OCI-LY7 (cell line): ENCODE results near the gene CDK2AP2. TPM values are rescaled to one million over a fixed set of nuclear protein-coding genes. Genes with fewer than 3 reads are reported as not detected.

ENCODE experiments used
- BruUV-seq: library from RNA; stranded (reverse); fragments of 400-500 nt; replicated peaks from 2 replicates; lab custom pipeline; 2021; lab: Mats Ljungman, UMichigan
- CTCF ChIA-PET: fragments of 300-600 bp; sonication (Branson Sonifier 250); formaldehyde crosslinking; loops from one replicate; lab custom pipeline; 2022; ENCODE audit warnings: antibody characterized with exemption; ENCODE audit not compliant: unreplicated experiment; lab: Charles Lee
- POLR2A ChIA-PET: fragments of 300-600 bp; sonication (Branson Sonifier 250); formaldehyde crosslinking; loops from one replicate; lab custom pipeline; 2022; ENCODE audit warnings: antibody characterized with exemption; lab: Charles Lee
- DNase-seq: peaks from one replicate; pipeline ENCODE4 v3.0.0-alpha.2; 2015; ENCODE audit warnings: low spot score
- H2AFZ ChIP-seq: fragments of 200-600 bp; sonication (generic), shearing (Covaris generic); 2 replicates; pipeline ENCODE4 v1.6.1; 2014; ENCODE audit warnings: mild to moderate bottlenecking, antibody characterized with exemption, low read length, moderate library complexity
- H3K27ac ChIP-seq: fragments of 200-600 bp; sonication (generic); 2 replicates; pipeline ENCODE4 v1.5.1; 2014; ENCODE audit warnings: mixed run types, low read depth, mild to moderate bottlenecking, moderate library complexity, low read length, inconsistent platforms; ENCODE audit not compliant: poor library complexity, severe bottlenecking
- H3K36me3 ChIP-seq: fragments of 200-600 bp; sonication (generic); 2 replicates; pipeline ENCODE4 v1.6.1; 2014; ENCODE audit warnings: mild to moderate bottlenecking, antibody characterized with exemption, low read length, moderate library complexity, mixed read lengths; ENCODE audit not compliant: insufficient read depth
- H3K4me1 ChIP-seq: fragments of 200-600 bp; sonication (generic); 2 replicates; pipeline ENCODE4 v1.5.1; 2014; ENCODE audit warnings: mild to moderate bottlenecking, low read length; ENCODE audit not compliant: insufficient read depth, poor library complexity, severe bottlenecking
- H3K4me2 ChIP-seq: fragments of 200-600 bp; sonication (generic); 2 replicates; pipeline ENCODE4 v1.6.1; 2014; ENCODE audit warnings: mild to moderate bottlenecking, low read length
- H3K4me3 ChIP-seq: fragments of 200-600 bp; sonication (generic); 2 replicates; pipeline ENCODE4 v1.5.1; 2014; ENCODE audit warnings: mild to moderate bottlenecking, low read depth, low read length; ENCODE audit not compliant: poor library complexity, severe bottlenecking
- H3K79me2 ChIP-seq: fragments of 200-600 bp; sonication (generic); 2 replicates; pipeline ENCODE4 v1.6.1; 2016; ENCODE audit warnings: low read depth, mild to moderate bottlenecking, low read length, moderate library complexity, mixed read lengths; ENCODE audit not compliant: insufficient read depth
- H3K9me2 ChIP-seq: fragments of 200-600 bp; sonication (generic); 2 replicates; pipeline ENCODE4 v1.6.1; 2016; ENCODE audit warnings: mild to moderate bottlenecking, low read length, mixed read lengths; ENCODE audit not compliant: insufficient read depth
- H3K9me3 ChIP-seq: fragments of 200-600 bp; sonication (generic); 2 replicates; pipeline ENCODE4 v1.6.1; 2014; ENCODE audit warnings: mild to moderate bottlenecking, mixed run types, low read length, mixed read lengths
- H4K20me1 ChIP-seq: fragments of 200-600 bp; sonication (generic); 2 replicates; pipeline ENCODE4 v1.6.1; 2014; ENCODE audit warnings: mild to moderate bottlenecking, antibody characterized with exemption, low read length, moderate library complexity, mixed read lengths; ENCODE audit not compliant: insufficient read depth
- CTCF ChIP-seq: fragments of 200-600 bp; sonication (generic); conservative IDR thresholded peaks from 2 replicates; pipeline ENCODE4 v1.5.1; 2014; ENCODE audit warnings: mild to moderate bottlenecking, antibody characterized with exemption, low read length, moderate library complexity, mixed read lengths
- EZH2phosphoT487 ChIP-seq: fragments of 200-600 bp; sonication (generic); IDR thresholded peaks from 2 replicates; pipeline ENCODE4 v1.6.1; 2018; ENCODE audit warnings: low read depth, borderline replicate concordance, mild to moderate bottlenecking, mixed run types, antibody characterized with exemption, low read length, moderate library complexity, mixed read lengths
- intact Hi-C: fragments of 100-400 bp; cut with micrococcal nuclease; formaldehyde crosslinking; loops from one replicate; pipeline ENCODE4 v1.10.0; 2022; ENCODE audit not compliant: unreplicated experiment
- total RNA-seq, 2 experiments: library from RNA; depleted of rRNA in 1 of 2; stranded (reverse); fragments of >200 nt in 1 of 2; shearing (Covaris generic) in 1 of 2; gene quantifications; 2 replicates each; pipeline ENCODE4 v1.2.3, GENCODE V29; 2014 to 2022

Gene CDK2AP2
- total RNA-seq, 2 experiments from 2014 or later = 71.5 to 90.2 TPM

GRCh38 chr11:67538306-67538705 is 30.3 kb upstream of the CDK2AP2 start:
- Histone ChIP-seq H4K20me1 (no peaks in the 10 kb centered on the region), H3K4me1 (no peaks in the 10 kb centered on the region), H3K36me3 (no peaks in the 10 kb centered on the region), H2AFZ (no peak overlapping the region), H3K79me2 (no peaks in the 10 kb centered on the region), H3K27ac (no peak overlapping the region), H3K9me2 (no peaks in the 10 kb centered on the region), H3K4me3 (no peak overlapping the region), H3K4me2 (no peak overlapping the region), H3K9me3 (peaks cover 24% of the 10 kb centered on the region)
- TF ChIP-seq CTCF = no peak
- TF ChIP-seq EZH2phosphoT487 = no peak
- DNase-seq = no peak
- intact Hi-C loops = no loop called here
- BruUV-seq = no TSS peak
- ChIA-PET POLR2A (interaction anchor here (0.7 kb wide), 1 partner anchor 229 kb away, joined by 4 read pairs; no protein-coding TSS in a partner anchor), CTCF (no interaction called here)

- Histone ChIP-seq H3K27ac (no peak overlapping the region), H3K9me3 (peaks cover 27% of the 10 kb centered on the region), H4K20me1 (no peaks in the 10 kb centered on the region), H3K36me3 (no peaks in the 10 kb centered on the region), H3K79me2 (no peaks in the 10 kb centered on the region), H3K9me2 (no peaks in the 10 kb centered on the region), H3K4me1 (no peaks in the 10 kb centered on the region), H2AFZ (no peak overlapping the region), H3K4me2 (no peak overlapping the region), H3K4me3 (no peak overlapping the region)
- CTCF ChIA-PET = no interaction called here
- TF ChIP-seq EZH2phosphoT487 (no peak), CTCF (no peak)
- POLR2A ChIA-PET = no interaction called here
- intact Hi-C loops = no loop called here
- DNase-seq = no peak
- no TSS peak for BruUV-seq
These were observed 27.6 kb upstream of the CDK2AP2 start for GRCh38 chr11:67535561-67535960.

GRCh38 chr11:67534070-67534679 is 26.2 kb upstream of the CDK2AP2 start:
- intact Hi-C loops = no loop called here
- H4K20me1 ChIP-seq = no peaks in the 10 kb centered on the region
- H3K4me1 ChIP-seq = peaks cover 4% of the 10 kb centered on the region
- DNase-seq = peak; percentile 56
- H3K36me3 ChIP-seq = no peaks in the 10 kb centered on the region
- no peak overlapping the region for H3K4me3 ChIP-seq
- ChIA-PET CTCF (no interaction called here), POLR2A (no interaction called here)
- H3K27ac ChIP-seq = no peak overlapping the region
- H2AFZ ChIP-seq = no peak overlapping the region
- peaks cover 27% of the 10 kb centered on the region for H3K9me3 ChIP-seq
- no peak overlapping the region for H3K4me2 ChIP-seq
- TF ChIP-seq CTCF = no peak
- TF ChIP-seq EZH2phosphoT487 = no peak
- no TSS peak for BruUV-seq
- H3K9me2 ChIP-seq = no peaks in the 10 kb centered on the region
- H3K79me2 ChIP-seq = no peaks in the 10 kb centered on the region
